Measurements from ENCODE around the gene ELFN1. TPM values are rescaled to one million over a fixed set of nuclear protein-coding genes. Genes with fewer than 3 reads are reported as not detected.

Gene ELFN1
- polyA plus RNA-seq, 1 donor from 2014 or later = 0.54 TPM

GRCh38 chr7:1689311-1689710 lies 19.2 kb downstream of the ELFN1 start:
- Mint-ChIP-seq H3K36me3 (peaks cover 5% of the 10 kb centered on the region), H3K27ac (no peak overlapping the region), H3K4me1 (no peaks in the 10 kb centered on the region), H3K9me3 (peaks cover 13 to 20% (median 13%) of the 10 kb centered on the region in 3 donors), H3K27me3 (peaks cover 1% of the 10 kb centered on the region), H3K4me3 (no peak overlapping the region)

DNA sequence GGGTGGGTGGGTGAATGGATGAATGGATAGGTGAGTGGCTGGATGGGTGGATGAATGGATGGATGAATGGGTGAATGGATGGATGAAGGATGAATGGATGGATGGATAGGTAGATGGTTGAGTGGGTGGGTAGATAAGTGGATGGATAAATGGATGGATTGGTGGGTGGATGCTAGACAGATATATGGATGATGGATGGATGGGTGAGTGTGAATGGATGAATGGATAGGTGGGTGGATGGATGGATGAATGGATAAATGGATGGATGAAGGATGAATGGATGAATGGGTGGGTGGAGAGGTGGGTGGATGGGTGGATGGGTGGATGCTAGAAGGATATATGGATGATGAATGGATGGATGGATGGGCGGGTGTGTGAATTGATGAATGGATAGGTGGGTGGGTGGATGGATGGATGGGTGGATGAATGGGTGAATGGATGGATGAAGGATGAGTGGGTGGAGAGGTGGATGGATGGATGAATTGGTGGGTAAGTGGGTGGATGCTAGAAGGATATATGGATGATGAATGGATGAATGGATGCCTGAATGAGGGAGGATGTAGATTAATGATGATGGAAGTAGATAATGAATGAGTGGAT lies 20.4 kb downstream of the ELFN1 start:
- no peak overlapping the region for H3K4me3 Mint-ChIP-seq
- peaks cover 3% of the 10 kb centered on the region for H3K27me3 Mint-ChIP-seq
- H3K27ac Mint-ChIP-seq = no peak overlapping the region
- no peaks in the 10 kb centered on the region for H3K4me1 Mint-ChIP-seq
- H3K36me3 Mint-ChIP-seq = peaks cover 5% of the 10 kb centered on the region
- H3K9me3 Mint-ChIP-seq = peaks cover 6 to 10% (median 10%) of the 10 kb centered on the region in 3 donors

GRCh38 chr7:1691096-1691495 lies 21.0 kb downstream of the ELFN1 start:
- no peak overlapping the region for H3K4me3 Mint-ChIP-seq
- no peak overlapping the region for H3K27ac Mint-ChIP-seq
- H3K36me3 Mint-ChIP-seq = peaks cover 5% of the 10 kb centered on the region
- H3K27me3 Mint-ChIP-seq = peaks cover 5% of the 10 kb centered on the region
- H3K9me3 Mint-ChIP-seq = peaks cover 3 to 8% (median 8%) of the 10 kb centered on the region in 3 donors
- H3K4me1 Mint-ChIP-seq = no peaks in the 10 kb centered on the region

GRCh38 chr7:1691601-1692514 lies 21.8 kb downstream of the ELFN1 start:
- no peak overlapping the region for H3K27ac Mint-ChIP-seq
- peaks cover 4% of the 10 kb centered on the region for H3K36me3 Mint-ChIP-seq
- peaks cover 5% of the 10 kb centered on the region for H3K27me3 Mint-ChIP-seq
- H3K4me3 Mint-ChIP-seq = no peak overlapping the region
- no peaks in the 10 kb centered on the region for H3K4me1 Mint-ChIP-seq
- H3K9me3 Mint-ChIP-seq = peaks cover 0 to 6% (median 5%) of the 10 kb centered on the region in 3 donors

- Mint-ChIP-seq H3K27ac (no peak overlapping the region), H3K9me3 (peaks cover 0 to 6% (median 5%) of the 10 kb centered on the region in 3 donors), H3K36me3 (peaks cover 4% of the 10 kb centered on the region), H3K4me3 (no peak overlapping the region), H3K4me1 (no peaks in the 10 kb centered on the region), H3K27me3 (peaks cover 5% of the 10 kb centered on the region)
Measured at GRCh38 chr7:1692515-1693418, 22.7 kb downstream of the ELFN1 start.

DNA sequence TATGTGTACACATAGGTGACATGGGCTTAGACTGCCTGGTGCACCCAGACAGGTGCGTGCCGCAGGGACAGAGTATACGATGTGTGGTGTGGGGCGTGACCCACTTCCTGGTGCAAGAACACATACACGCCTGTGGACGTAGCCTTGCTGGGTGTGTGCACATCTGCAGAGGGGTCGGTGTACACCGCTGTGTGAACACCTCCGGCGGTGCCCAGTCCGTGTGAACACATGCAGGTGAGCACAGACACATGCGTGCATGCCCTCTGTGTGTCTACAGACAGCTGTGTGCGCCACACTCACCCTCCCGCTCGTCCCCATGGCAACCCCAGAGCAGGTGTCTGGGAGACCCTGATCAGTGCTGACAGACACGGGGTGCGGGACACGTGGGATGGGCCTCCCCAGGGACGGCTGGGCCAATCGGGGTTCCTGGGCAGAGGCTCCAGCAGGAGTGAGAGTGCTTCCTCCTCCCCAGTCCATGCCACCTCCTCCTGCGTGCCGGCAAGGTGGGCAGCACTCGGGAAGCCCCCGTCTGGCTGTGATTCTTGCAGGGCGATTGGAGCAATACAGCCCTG lies 23.4 kb downstream of the ELFN1 start:
- Mint-ChIP-seq H3K4me1 (no peaks in the 10 kb centered on the region), H3K36me3 (peaks cover 4% of the 10 kb centered on the region), H3K9me3 (peaks cover 0 to 5% (median 4%) of the 10 kb centered on the region in 3 donors), H3K27ac (no peak overlapping the region), H3K4me3 (no peak overlapping the region), H3K27me3 (peaks cover 9% of the 10 kb centered on the region)

- no peaks in the 10 kb centered on the region for H3K4me1 Mint-ChIP-seq
- peaks cover 4% of the 10 kb centered on the region for H3K36me3 Mint-ChIP-seq
- no peak overlapping the region for H3K27ac Mint-ChIP-seq
- H3K9me3 Mint-ChIP-seq = peaks cover 0 to 2% (median 2%) of the 10 kb centered on the region in 3 donors
- no peak overlapping the region for H3K4me3 Mint-ChIP-seq
- H3K27me3 Mint-ChIP-seq = peaks cover 10% of the 10 kb centered on the region
Measured at GRCh38 chr7:1693991-1694524, 24.0 kb downstream of the ELFN1 start.

- no peak overlapping the region for H3K4me3 Mint-ChIP-seq
- peaks cover 4% of the 10 kb centered on the region for H3K36me3 Mint-ChIP-seq
- H3K4me1 Mint-ChIP-seq = no peaks in the 10 kb centered on the region
- peaks cover 11% of the 10 kb centered on the region for H3K27me3 Mint-ChIP-seq
- H3K9me3 Mint-ChIP-seq = peaks cover 0 to 4% (median 2%) of the 10 kb centered on the region in 3 donors
- H3K27ac Mint-ChIP-seq = no peak overlapping the region
Measured at GRCh38 chr7:1694611-1695511, 24.8 kb downstream of the ELFN1 start.

DNA sequence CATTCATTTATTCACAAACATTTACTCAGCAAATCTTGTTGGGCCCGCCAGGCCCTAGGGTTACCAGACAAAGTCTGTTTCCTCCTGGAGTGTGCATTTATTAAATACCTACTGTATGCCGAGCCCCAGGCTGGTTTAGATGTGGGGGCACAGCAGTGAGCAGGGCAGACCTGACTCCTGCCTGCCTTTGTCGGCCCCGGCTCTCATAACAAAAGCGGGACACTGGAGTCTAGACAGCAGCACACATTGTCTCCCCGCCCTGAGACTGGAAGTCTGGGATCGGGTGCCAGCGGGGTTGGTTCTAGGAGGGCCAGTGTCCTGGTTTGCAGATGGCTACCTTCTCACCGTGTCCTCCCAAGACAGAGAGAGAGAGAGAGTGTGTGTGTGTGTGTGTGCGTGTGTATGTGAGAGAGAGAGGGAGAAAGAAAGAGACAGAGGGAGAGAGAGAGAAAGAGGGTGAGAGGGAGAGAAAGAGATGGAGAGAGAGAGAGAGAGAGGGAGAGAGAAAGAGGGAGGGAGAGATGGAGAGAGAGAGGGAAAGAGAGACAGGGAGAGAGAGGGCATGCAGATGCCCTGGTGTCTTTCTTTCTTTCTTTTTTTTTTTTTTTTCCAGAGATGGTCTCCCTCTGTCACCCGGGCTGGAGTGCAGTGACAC lies 25.9 kb downstream of the ELFN1 start:
- Mint-ChIP-seq H3K27ac (no peak overlapping the region), H3K9me3 (peaks cover 2 to 4% (median 2%) of the 10 kb centered on the region in 3 donors), H3K4me3 (no peak overlapping the region), H3K4me1 (no peaks in the 10 kb centered on the region), H3K36me3 (no peaks in the 10 kb centered on the region), H3K27me3 (peaks cover 11% of the 10 kb centered on the region)

DNA sequence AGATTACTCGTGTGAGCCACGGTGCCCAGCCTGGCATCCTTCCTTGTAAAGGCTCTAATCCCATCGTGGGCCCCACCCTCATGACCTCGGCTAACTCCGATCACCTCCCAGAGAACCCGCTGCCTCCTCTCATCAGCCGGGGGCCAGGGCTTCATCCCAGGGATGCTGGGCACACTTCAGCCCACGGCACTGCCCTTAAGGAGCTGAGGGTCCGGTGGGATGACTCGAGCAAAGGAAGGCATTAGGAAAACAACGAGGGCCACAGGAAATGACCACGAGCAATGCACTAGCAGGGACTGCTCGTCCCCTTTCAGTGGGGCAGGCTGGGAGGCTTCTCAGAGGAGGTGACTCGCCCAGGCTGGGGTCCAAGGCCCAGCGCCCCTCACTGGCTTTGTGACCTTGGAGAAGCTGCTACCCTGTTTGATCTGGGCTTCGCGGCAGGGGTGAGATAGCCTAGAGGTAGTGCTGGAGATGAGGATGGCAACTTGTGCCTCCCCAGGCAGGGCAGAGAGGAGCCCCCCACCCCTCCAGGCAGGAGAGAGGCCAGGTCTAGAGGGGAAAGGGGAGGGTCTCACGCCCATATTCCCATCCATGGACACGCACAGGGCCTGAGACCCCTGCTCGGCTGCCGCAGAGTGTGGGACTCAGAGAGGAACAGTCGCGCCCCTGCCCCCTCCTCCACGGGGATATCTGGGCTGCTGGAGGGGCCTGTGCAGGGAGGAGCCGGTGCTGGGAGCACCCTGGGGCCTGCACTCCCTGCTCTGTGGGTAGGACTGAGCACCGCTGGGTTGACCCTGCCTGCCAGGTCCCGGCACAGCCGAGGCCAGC lies 26.8 kb downstream of the ELFN1 start:
- H3K27me3 Mint-ChIP-seq = peaks cover 11% of the 10 kb centered on the region
- peaks cover 2 to 5% (median 4%) of the 10 kb centered on the region in 3 donors for H3K9me3 Mint-ChIP-seq
- no peaks in the 10 kb centered on the region for H3K4me1 Mint-ChIP-seq
- no peak overlapping the region for H3K4me3 Mint-ChIP-seq
- no peak overlapping the region for H3K27ac Mint-ChIP-seq
- H3K36me3 Mint-ChIP-seq = no peaks in the 10 kb centered on the region

DNA sequence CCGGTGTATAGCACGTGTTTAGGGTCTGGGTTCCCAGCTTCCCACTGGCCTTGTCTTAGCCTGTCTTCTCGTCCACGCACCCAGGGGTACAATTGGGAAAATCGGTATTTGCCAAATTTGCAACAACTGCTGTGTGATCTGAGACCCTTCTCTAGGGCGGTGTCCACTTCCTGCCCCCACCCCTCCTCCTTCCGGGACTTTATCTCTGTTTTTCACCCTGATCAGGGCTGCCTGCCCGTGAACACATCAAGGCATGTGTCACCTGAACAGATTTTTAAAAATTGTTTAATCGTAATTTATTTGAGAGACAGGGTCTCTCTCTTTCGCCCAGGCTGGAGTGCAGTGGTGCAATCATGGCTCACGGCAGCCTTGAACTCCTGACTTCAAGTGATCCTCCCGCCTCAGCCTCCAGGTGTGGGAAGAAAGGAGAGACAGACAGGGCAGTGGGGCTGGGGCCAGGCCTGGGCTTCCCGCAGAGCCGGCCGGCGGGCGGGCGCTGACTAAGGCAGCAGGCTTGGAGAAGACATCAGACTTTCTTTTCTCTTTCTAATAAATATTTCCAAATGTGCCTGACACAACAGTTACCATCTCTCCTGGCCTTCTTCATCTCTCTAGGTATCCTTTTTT lies 27.5 kb downstream of the ELFN1 start:
- Mint-ChIP-seq H3K36me3 (no peaks in the 10 kb centered on the region), H3K4me3 (no peak overlapping the region), H3K27me3 (peaks cover 9% of the 10 kb centered on the region), H3K9me3 (peaks cover 2 to 7% (median 4%) of the 10 kb centered on the region in 3 donors), H3K27ac (no peak overlapping the region), H3K4me1 (no peaks in the 10 kb centered on the region)

- Mint-ChIP-seq H3K27ac (no peak overlapping the region), H3K4me3 (no peak overlapping the region), H3K36me3 (no peaks in the 10 kb centered on the region), H3K9me3 (peaks cover 6 to 9% (median 8%) of the 10 kb centered on the region in 3 donors), H3K4me1 (no peaks in the 10 kb centered on the region), H3K27me3 (peaks cover 9% of the 10 kb centered on the region)
Measured at GRCh38 chr7:1698201-1698600, 28.1 kb downstream of the ELFN1 start.
